Activated CD4-positive, alpha-beta T cell treated with anti-CD3 and anti-CD28 coated beads for 36 hours (primary cell): Measurements from ENCODE around the gene ATP2C2. TPM values are rescaled to one million over a fixed set of nuclear protein-coding genes. Genes with fewer than 3 reads are reported as not detected.
"Not testable (repeated sequence)": the region's sequence is repeated elsewhere in the genome, so short reads cannot be mapped to it uniquely, and the experiment has no call there.

ENCODE experiments used
- ATAC-seq: fragments of 200-7000 bp; cut with Tn5 transposase; one replicate; pipeline ENCODE4 v1.10.0; 2021; ENCODE audit warnings: mild to moderate bottlenecking, moderate library complexity
- CTCF ChIA-PET: fragments of 350-600 bp; sonication (Branson Sonifier 250); formaldehyde crosslinking; loops from one replicate; lab custom pipeline; 2021; ENCODE audit warnings: antibody characterized with exemption; lab: Charles Lee
- POLR2A ChIA-PET: fragments of 350-600 bp; sonication (Branson Sonifier 250); formaldehyde crosslinking; loops from one replicate; lab custom pipeline; 2021; ENCODE audit warnings: antibody characterized with exemption, inconsistent platforms; lab: Charles Lee
- DNase-seq: peaks from one replicate; pipeline ENCODE4 v3.0.0-alpha.2; 2020
- H3K27ac Mint-ChIP-seq: one replicate; pipeline ENCODE4 v1.8.0; 2021; ENCODE audit warnings: mixed read lengths
- H3K27me3 Mint-ChIP-seq: one replicate; pipeline ENCODE4 v1.8.0; 2021; ENCODE audit warnings: mixed read lengths
- H3K36me3 Mint-ChIP-seq: one replicate; pipeline ENCODE4 v1.8.0; 2021; ENCODE audit warnings: low read depth, mixed read lengths
- H3K4me1 Mint-ChIP-seq: one replicate; pipeline ENCODE4 v1.8.0; 2021; ENCODE audit warnings: mixed read lengths
- H3K4me3 Mint-ChIP-seq: one replicate; pipeline ENCODE4 v1.8.0; 2021; ENCODE audit warnings: mild to moderate bottlenecking, moderate library complexity, mixed read lengths
- H3K9me3 Mint-ChIP-seq: one replicate; pipeline ENCODE4 v1.8.0; 2021; ENCODE audit warnings: low read depth, mixed read lengths
- intact Hi-C, 2 experiments: fragments of 100-400 bp; cut with DNase I in 1 of 2; cut with micrococcal nuclease in 1 of 2; formaldehyde crosslinking; loops; one replicate each; pipeline versions ENCODE4 v1.14.2 to v1.15.1; 2022 to 2024; cut with DNase I, micrococcal nuclease
- total RNA-seq, 2 experiments: library from RNA; stranded (reverse); gene quantifications; one replicate each; pipeline ENCODE4 v1.2.3, GENCODE V29; 2021

Gene ATP2C2
- total RNA-seq, 2 experiments from 2014 or later = not detected

DNA sequence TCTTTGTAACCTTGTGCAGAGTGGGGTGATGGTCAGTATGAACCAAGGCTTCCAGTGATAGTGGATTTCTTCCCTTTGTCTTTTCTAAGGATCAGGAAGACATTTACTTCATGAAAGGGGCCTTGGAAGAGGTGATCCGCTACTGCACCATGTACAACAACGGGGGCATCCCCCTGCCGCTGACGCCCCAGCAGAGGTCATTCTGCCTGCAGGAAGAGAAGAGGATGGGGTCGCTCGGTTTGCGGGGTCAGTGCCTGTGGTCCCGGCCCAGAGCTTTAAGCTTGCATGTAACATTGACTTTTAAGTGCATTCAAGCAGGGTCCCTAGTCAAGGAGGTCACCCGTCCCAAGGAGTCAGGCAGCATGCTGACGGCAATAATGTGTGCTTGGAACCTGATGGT lies 80.1 kb downstream of the ATP2C2 start:
- no peak overlapping the region for H3K27ac Mint-ChIP-seq
- ChIA-PET CTCF (interaction anchor here (0.6 to 1.6 kb wide), 2 partner anchors 64 to 339 kb away, joined by 3 read pairs; no protein-coding TSS in a partner anchor), POLR2A (no interaction called here)
- no peaks in the 10 kb centered on the region for H3K36me3 Mint-ChIP-seq
- no peak overlapping the region for H3K4me3 Mint-ChIP-seq
- DNase-seq (no peak), ATAC-seq (no peak)
- H3K9me3 Mint-ChIP-seq = no peaks in the 10 kb centered on the region
- peaks cover 6% of the 10 kb centered on the region for H3K27me3 Mint-ChIP-seq
- no peaks in the 10 kb centered on the region for H3K4me1 Mint-ChIP-seq
- intact Hi-C loops = no loop called here

GRCh38 chr16:84449156-84450140 lies 81.1 kb downstream of the ATP2C2 start:
- Mint-ChIP-seq H3K27ac (no peak overlapping the region), H3K27me3 (peaks cover 3% of the 10 kb centered on the region), H3K36me3 (no peaks in the 10 kb centered on the region), H3K4me3 (no peak overlapping the region), H3K9me3 (no peaks in the 10 kb centered on the region), H3K4me1 (no peaks in the 10 kb centered on the region)
- DNase-seq (no peak), ATAC-seq (no peak)
- ChIA-PET CTCF (no interaction called here), POLR2A (no interaction called here)
- intact Hi-C loops = no loop called here

GRCh38 chr16:84450176-84450865 lies 82.0 kb downstream of the ATP2C2 start:
- ATAC-seq (no peak), DNase-seq (no peak)
- Mint-ChIP-seq H3K36me3 (no peaks in the 10 kb centered on the region), H3K27ac (no peak overlapping the region), H3K4me1 (no peaks in the 10 kb centered on the region), H3K4me3 (no peak overlapping the region), H3K27me3 (peaks cover 3% of the 10 kb centered on the region), H3K9me3 (no peaks in the 10 kb centered on the region)
- intact Hi-C loops = no loop called here
- CTCF ChIA-PET = no interaction called here
- POLR2A ChIA-PET = no interaction called here

DNA sequence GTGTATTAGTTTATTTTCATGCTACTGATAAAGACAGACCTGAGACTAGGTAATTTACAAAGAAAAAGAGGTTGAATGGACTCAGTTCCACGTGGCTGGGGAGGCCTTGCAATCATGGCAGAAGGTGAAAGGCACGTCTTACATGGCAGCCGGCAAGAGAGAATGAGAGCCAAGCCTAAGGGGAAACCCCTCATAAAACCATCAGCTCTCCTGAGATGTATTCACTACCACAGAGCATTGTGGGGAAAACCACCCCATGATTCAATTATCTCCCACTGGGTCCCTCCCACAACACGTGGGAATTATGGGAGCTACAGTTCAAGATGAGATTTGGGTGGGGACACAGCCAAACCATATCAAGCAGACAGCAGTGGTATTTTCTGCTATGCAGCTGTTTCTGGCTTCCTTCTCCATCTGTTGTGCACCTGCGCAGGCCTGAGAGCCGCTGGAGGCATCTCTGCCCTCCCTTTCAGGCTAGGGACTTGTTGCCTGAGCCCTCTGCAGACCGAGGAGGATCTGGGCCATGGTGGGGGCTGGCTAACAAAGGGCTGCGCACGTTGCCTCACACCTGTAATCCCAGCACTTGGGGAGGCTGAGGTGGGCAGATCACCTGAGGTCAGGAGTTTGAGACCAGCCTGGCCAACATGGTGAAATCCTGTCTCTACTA lies 82.8 kb downstream of the ATP2C2 start:
- POLR2A ChIA-PET, ATAC-seq, H3K27ac Mint-ChIP-seq, H3K9me3 Mint-ChIP-seq, intact Hi-C loops, H3K4me1 Mint-ChIP-seq, H3K36me3 Mint-ChIP-seq, DNase-seq, H3K4me3 Mint-ChIP-seq, CTCF ChIA-PET, H3K27me3 Mint-ChIP-seq: not testable (repeated sequence)

- Mint-ChIP-seq H3K27me3 (no peaks in the 10 kb centered on the region), H3K4me3 (no peak overlapping the region), H3K36me3 (no peaks in the 10 kb centered on the region), H3K9me3 (no peaks in the 10 kb centered on the region), H3K27ac (no peak overlapping the region), H3K4me1 (no peaks in the 10 kb centered on the region)
- ChIA-PET POLR2A (no interaction called here), CTCF (no interaction called here)
- DNase-seq (no peak), ATAC-seq (no peak)
- intact Hi-C loops = no loop called here
Observed at GRCh38 chr16:84451781-84452180, 83.4 kb downstream of the ATP2C2 start.

- ChIA-PET CTCF (interaction anchor here (0.6 to 0.8 kb wide), 2 partner anchors 69 to 792 kb away, joined by 3 to 5 read pairs; no protein-coding TSS in a partner anchor), POLR2A (no interaction called here)
- Mint-ChIP-seq H3K27me3 (no peaks in the 10 kb centered on the region), H3K36me3 (no peaks in the 10 kb centered on the region), H3K27ac (no peak overlapping the region), H3K4me3 (no peak overlapping the region), H3K9me3 (no peaks in the 10 kb centered on the region), H3K4me1 (no peaks in the 10 kb centered on the region)
- ATAC-seq (no peak), DNase-seq (no peak)
- intact Hi-C loops = no loop called here
Observed at GRCh38 chr16:84453061-84453752, 84.9 kb downstream of the ATP2C2 start.

DNA sequence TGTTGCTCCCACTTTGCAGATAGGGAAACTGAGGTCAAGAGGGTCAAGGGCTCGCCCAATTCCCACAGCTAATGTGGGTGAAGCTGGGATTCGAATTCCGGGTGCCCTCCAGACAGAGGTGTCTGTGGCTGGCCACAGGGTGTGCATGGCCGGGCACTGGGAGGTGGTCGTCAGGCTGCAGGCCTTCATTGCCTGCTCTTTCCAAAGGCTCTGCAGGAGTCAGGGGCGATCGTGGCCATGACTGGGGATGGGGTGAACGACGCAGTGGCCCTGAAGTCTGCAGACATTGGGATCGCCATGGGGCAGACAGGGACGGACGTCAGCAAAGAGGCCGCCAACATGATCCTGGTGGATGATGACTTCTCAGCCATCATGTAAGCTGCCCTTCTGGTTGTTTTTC lies 86.3 kb downstream of the ATP2C2 start:
- DNase-seq (no peak), ATAC-seq (no peak)
- ChIA-PET CTCF (interaction anchor here (0.6 kb wide), 1 partner anchor 178 kb away, joined by 3 read pairs; no protein-coding TSS in a partner anchor), POLR2A (no interaction called here)
- Mint-ChIP-seq H3K4me3 (no peak overlapping the region), H3K4me1 (no peaks in the 10 kb centered on the region), H3K27me3 (no peaks in the 10 kb centered on the region), H3K36me3 (no peaks in the 10 kb centered on the region), H3K27ac (no peak overlapping the region), H3K9me3 (no peaks in the 10 kb centered on the region)
- intact Hi-C loops = no loop called here

- no peak for DNase-seq
- H3K4me1 Mint-ChIP-seq = no peaks in the 10 kb centered on the region
- no peak overlapping the region for H3K27ac Mint-ChIP-seq
- no peaks in the 10 kb centered on the region for H3K36me3 Mint-ChIP-seq
- intact Hi-C loops = no loop called here
- ChIA-PET CTCF (interaction anchor here (0.6 kb wide), 1 partner anchor 178 kb away, joined by 3 read pairs; no protein-coding TSS in a partner anchor), POLR2A (no interaction called here)
- no peak overlapping the region for H3K4me3 Mint-ChIP-seq
- no peaks in the 10 kb centered on the region for H3K27me3 Mint-ChIP-seq
- ATAC-seq = no peak
- no peaks in the 10 kb centered on the region for H3K9me3 Mint-ChIP-seq
Observed at GRCh38 chr16:84455031-84455430, 86.7 kb downstream of the ATP2C2 start.

DNA sequence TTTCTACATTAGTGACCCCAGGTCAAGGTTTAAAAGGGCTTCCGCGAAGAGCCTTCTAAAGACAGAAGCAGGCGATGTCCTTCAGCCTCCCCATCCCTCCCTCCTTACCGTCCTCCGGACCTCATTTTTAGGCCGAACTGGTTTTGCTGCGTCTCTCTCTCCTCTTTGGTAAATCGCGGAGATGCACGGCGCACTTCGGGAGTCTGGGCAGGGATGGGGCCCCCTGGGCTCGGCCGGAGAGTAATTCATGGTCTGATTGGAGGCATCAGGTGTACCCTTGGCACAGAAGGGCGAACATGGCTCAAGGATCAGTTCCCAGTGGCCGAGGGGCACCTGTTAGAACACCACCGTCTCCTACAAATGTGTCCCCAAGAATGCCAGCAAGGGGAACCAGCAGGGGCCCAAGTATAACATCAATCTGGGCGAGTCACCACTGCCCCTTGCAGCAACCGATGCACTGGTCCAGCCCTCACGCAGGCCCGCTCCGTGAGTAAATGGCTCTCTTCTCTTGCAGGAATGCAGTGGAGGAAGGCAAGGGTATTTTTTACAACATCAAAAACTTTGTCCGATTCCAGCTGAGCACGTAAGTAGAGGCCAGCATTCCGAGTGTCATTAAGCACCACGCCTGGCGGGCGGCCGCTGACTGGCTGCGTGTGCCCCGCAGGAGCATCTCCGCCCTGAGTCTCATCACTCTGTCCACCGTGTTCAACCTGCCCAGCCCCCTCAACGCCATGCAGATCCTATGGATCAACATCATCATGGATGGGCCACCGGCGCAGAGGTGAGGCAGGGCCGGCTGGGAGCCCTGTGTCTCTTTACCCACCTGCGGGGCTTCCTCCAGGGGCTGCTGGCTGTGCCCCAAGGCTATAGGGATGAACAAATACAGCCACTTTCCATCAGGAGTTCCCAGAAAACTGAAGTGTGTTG lies 90.5 kb downstream of the ATP2C2 start:
- POLR2A ChIA-PET = no interaction called here

DNA sequence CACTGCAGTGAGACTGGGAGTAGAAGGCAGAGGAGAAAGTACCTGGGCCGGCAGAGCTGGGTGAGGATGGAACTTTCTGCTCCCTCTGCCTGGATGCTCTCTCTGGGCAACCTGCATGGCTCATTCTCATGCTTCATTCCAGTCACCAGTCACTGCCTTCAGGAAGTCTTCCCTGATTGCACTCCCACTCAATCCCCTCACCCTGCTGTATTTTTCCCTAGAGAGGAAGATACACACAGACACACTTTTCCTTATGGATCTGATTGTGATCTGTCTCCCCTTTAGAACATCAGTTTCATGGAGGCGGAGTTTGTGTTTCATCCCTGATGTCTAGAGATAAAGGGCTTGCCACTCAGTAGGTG lies 91.2 kb downstream of the ATP2C2 start:
- ATAC-seq (no peak), DNase-seq (no peak)
- H3K27me3 Mint-ChIP-seq = no peaks in the 10 kb centered on the region
- no peak overlapping the region for H3K27ac Mint-ChIP-seq
- H3K4me3 Mint-ChIP-seq = no peak overlapping the region
- intact Hi-C loops = no loop called here
- H3K9me3 Mint-ChIP-seq = no peaks in the 10 kb centered on the region
- POLR2A ChIA-PET = no interaction called here
- H3K36me3 Mint-ChIP-seq = peaks cover 1% of the 10 kb centered on the region
- no peaks in the 10 kb centered on the region for H3K4me1 Mint-ChIP-seq
- CTCF ChIA-PET = no interaction called here

More for the DNA sequence above, 90.5 kb downstream of the ATP2C2 start:
- DNase-seq = no peak
- H3K36me3 Mint-ChIP-seq = peaks cover 1% of the 10 kb centered on the region
- ATAC-seq = no peak
- no peaks in the 10 kb centered on the region for H3K27me3 Mint-ChIP-seq
- H3K27ac Mint-ChIP-seq = no peak overlapping the region
- intact Hi-C loops = no loop called here
- CTCF ChIA-PET = no interaction called here
- no peak overlapping the region for H3K4me3 Mint-ChIP-seq
- no peaks in the 10 kb centered on the region for H3K9me3 Mint-ChIP-seq
- no peaks in the 10 kb centered on the region for H3K4me1 Mint-ChIP-seq
